Neural progenitor cell (in vitro differentiated cells): ENCODE results near the gene TOR1B. TPM values are rescaled to one million over a fixed set of nuclear protein-coding genes. Genes with fewer than 3 reads are reported as not detected.

Source experiments
- DNase-seq: peaks from one replicate; pipeline ENCODE4 v3.0.0-alpha.2; 2016; ENCODE audit warnings: low spot score
- H2AFZ ChIP-seq: fragments of 200-600 bp; sonication (generic); replicated peaks from 2 replicates; pipeline ENCODE4 v1.6.1; 2016; ENCODE audit warnings: antibody characterized with exemption
- H3F3A ChIP-seq: fragments of 200-600 bp; sonication (generic); 2 replicates; pipeline ENCODE4 v1.6.1; 2016; ENCODE audit warnings: antibody characterized with exemption, low read depth
- H3K27ac ChIP-seq: fragments of 200-600 bp; sonication (generic); 2 replicates; pipeline ENCODE4 v1.5.1; 2016; ENCODE audit warnings: mild to moderate bottlenecking
- H3K27me3 ChIP-seq: fragments of 200-600 bp; sonication (generic); 2 replicates; pipeline ENCODE4 v1.6.1; 2016; ENCODE audit warnings: mild to moderate bottlenecking, moderate library complexity
- H3K36me3 ChIP-seq: fragments of 200-600 bp; sonication (generic); 2 replicates; pipeline ENCODE4 v1.5.1; 2016
- H3K4me1 ChIP-seq: fragments of 200-600 bp; sonication (generic); 2 replicates; pipeline ENCODE4 v1.6.1; 2016; ENCODE audit warnings: mixed run types
- H3K4me2 ChIP-seq: fragments of 200-600 bp; sonication (generic); 2 replicates; pipeline ENCODE4 v1.6.1; 2016
- H3K4me3 ChIP-seq: fragments of 200-600 bp; sonication (generic); 2 replicates; pipeline ENCODE4 v1.5.1; 2016
- H3K79me2 ChIP-seq: fragments of 200-600 bp; sonication (generic); 2 replicates; pipeline ENCODE4 v1.6.1; 2016; ENCODE audit warnings: low read depth
- H3K9ac ChIP-seq: fragments of 200-600 bp; sonication (generic); 2 replicates; pipeline ENCODE4 v1.6.1; 2016
- H3K9me3 ChIP-seq: fragments of 200-600 bp; sonication (generic); 2 replicates; pipeline ENCODE4 v1.5.1; 2016; ENCODE audit warnings: low read depth
- H4K20me1 ChIP-seq: fragments of 200-600 bp; sonication (generic); 2 replicates; pipeline ENCODE4 v1.6.1; 2016; ENCODE audit warnings: low read depth
- H3K27ac Mint-ChIP-seq: 3 replicates; pipeline ENCODE4 v1.8.0; 2021; ENCODE audit warnings: mixed read lengths
- H3K27me3 Mint-ChIP-seq: 2 replicates; pipeline ENCODE4 v1.8.0; 2022; ENCODE audit warnings: low read depth, mild to moderate bottlenecking, inconsistent platforms, moderate library complexity, mixed read lengths; ENCODE audit not compliant: insufficient read depth
- H3K36me3 Mint-ChIP-seq: 3 replicates; pipeline ENCODE4 v1.8.0; 2021; ENCODE audit warnings: mixed read lengths
- H3K4me1 Mint-ChIP-seq: 3 replicates; pipeline ENCODE4 v1.8.0; 2021; ENCODE audit warnings: mixed read lengths
- H3K4me3 Mint-ChIP-seq: 3 replicates; pipeline ENCODE4 v1.8.0; 2021; ENCODE audit warnings: mild to moderate bottlenecking, moderate library complexity, mixed read lengths
- H3K9me3 Mint-ChIP-seq: 3 replicates; pipeline ENCODE4 v1.8.0; 2020; ENCODE audit warnings: mixed read lengths
- CTCF ChIP-seq: fragments of 200-600 bp; sonication (generic); IDR thresholded peaks from 2 replicates; pipeline ENCODE4 v1.5.1; 2017; ENCODE audit warnings: antibody characterized with exemption, mild to moderate bottlenecking
- EZH2 ChIP-seq: fragments of 200-600 bp; sonication (generic); IDR thresholded peaks from 2 replicates; pipeline ENCODE4 v1.6.1; 2017; ENCODE audit warnings: antibody characterized with exemption, mild to moderate bottlenecking, moderate library complexity
- EZH2phosphoT487 ChIP-seq: fragments of 200-600 bp; sonication (generic); IDR thresholded peaks from 2 replicates; pipeline ENCODE4 v1.6.1; 2017; ENCODE audit warnings: antibody characterized with exemption
- total RNA-seq: library from RNA; depleted of rRNA; stranded (reverse); fragments of >200 nt; gene quantifications from 2 replicates; pipeline ENCODE4 v1.2.3, GENCODE V29; 2015; ENCODE audit warnings: low replicate concordance

TOR1B gene
- total RNA-seq, 1 donor from 2014 or later: 12.2 TPM

GRCh38 chr9:129857207-129857606 lies 54.2 kb downstream of the TOR1B start:
- H3K4me3 Mint-ChIP-seq: peak overlapping the region; percentile 38
- Histone ChIP-seq H3K27me3 (no peaks in the 10 kb centered on the region), H3K9ac (no peak overlapping the region), H3K4me2 (no peak overlapping the region), H3K4me3 (no peak overlapping the region), H3K9me3 (no peaks in the 10 kb centered on the region), H3K79me2 (no peaks in the 10 kb centered on the region), H2AFZ (no peak overlapping the region), H3K27ac (no peak overlapping the region), H3K4me1 (no peaks in the 10 kb centered on the region), H3K36me3 (no peaks in the 10 kb centered on the region), H4K20me1 (no peaks in the 10 kb centered on the region), H3F3A (no peaks in the 10 kb centered on the region)
- H3K9me3 Mint-ChIP-seq: no peaks in the 10 kb centered on the region
- H3K4me1 Mint-ChIP-seq: no peaks in the 10 kb centered on the region
- TF ChIP-seq EZH2 (no peak), EZH2phosphoT487 (no peak), CTCF (no peak)
- H3K36me3 Mint-ChIP-seq: peaks cover 14% of the 10 kb centered on the region
- no peak for DNase-seq
- no peak overlapping the region for H3K27ac Mint-ChIP-seq
- H3K27me3 Mint-ChIP-seq: no peaks in the 10 kb centered on the region

- no peak for TF ChIP-seq CTCF
- no peak for TF ChIP-seq EZH2phosphoT487
- no peak for TF ChIP-seq EZH2
- H3K27ac Mint-ChIP-seq: no peak overlapping the region
- Histone ChIP-seq H3K9me3 (no peaks in the 10 kb centered on the region), H3K27me3 (no peaks in the 10 kb centered on the region), H2AFZ (no peak overlapping the region), H3K36me3 (no peaks in the 10 kb centered on the region), H3K79me2 (no peaks in the 10 kb centered on the region), H3K4me1 (no peaks in the 10 kb centered on the region), H3K27ac (no peak overlapping the region), H3K4me3 (no peak overlapping the region), H3K4me2 (no peak overlapping the region), H4K20me1 (no peaks in the 10 kb centered on the region), H3K9ac (no peak overlapping the region), H3F3A (no peaks in the 10 kb centered on the region)
- H3K9me3 Mint-ChIP-seq: no peaks in the 10 kb centered on the region
- peaks cover 13% of the 10 kb centered on the region for H3K36me3 Mint-ChIP-seq
- H3K4me1 Mint-ChIP-seq: no peaks in the 10 kb centered on the region
- no peak overlapping the region for H3K4me3 Mint-ChIP-seq
- no peak for DNase-seq
- no peaks in the 10 kb centered on the region for H3K27me3 Mint-ChIP-seq
Observed at GRCh38 chr9:129858167-129858962, 55.4 kb downstream of the TOR1B start.

Other genes starting within 250 kb of the TOR1B start
- not detected in 2 replicates for gene C9orf50, start 182.1 kb upstream of the TOR1B start, total RNA-seq
- gene NTMT1, start 177.0 kb upstream of the TOR1B start, total RNA-seq: 22.2 and 29.8 TPM in 2 replicates
- 9.2 and 21.1 TPM in 2 replicates for gene ASB6, start 161.0 kb upstream of the TOR1B start, total RNA-seq
- 1.5 and 5.2 TPM in 2 replicates for gene PRRX2, start 137.5 kb upstream of the TOR1B start, total RNA-seq
- 2.3 and 2.9 TPM in 2 replicates for gene PTGES, start 50.1 kb upstream of the TOR1B start, total RNA-seq
- 39.6 and 42.4 TPM in 2 replicates for gene TOR1A, start 21.0 kb downstream of the TOR1B start, total RNA-seq
- 40.9 and 42.2 TPM in 2 replicates for gene C9orf78, start 32.1 kb downstream of the TOR1B start, total RNA-seq
- 10.8 and 25.2 TPM in 2 replicates for gene USP20, start 32.3 kb downstream of the TOR1B start, total RNA-seq
- gene FNBP1, start 240.0 kb downstream of the TOR1B start, total RNA-seq: 24.3 and 34.9 TPM in 2 replicates